SK-N-SH (cell line): ENCODE data around the gene TOPBP1. TPM values are rescaled to one million over a fixed set of nuclear protein-coding genes. Genes with fewer than 3 reads are reported as not detected.

ENCODE experiments used
- CTCF ChIA-PET: fragments of 300-600, 350-600 bp; formaldehyde crosslinking; extraction: SDS; loops from one replicate; lab custom pipeline; 2021; lab: Yijun Ruan, JAX
- POLR2A ChIA-PET: fragments of 350-600 bp; sonication (Branson Sonifier 250); formaldehyde crosslinking; extraction: SDS; loops from one replicate; lab custom pipeline; 2020; ENCODE audit warnings: antibody characterized with exemption, inconsistent platforms; lab: Yijun Ruan, JAX
- DNase-seq: peaks from one replicate; pipeline ENCODE4 v3.0.0; 2012
- H2AFZ ChIP-seq: fragments of 200-600 bp; sonication (generic); 2 replicates; pipeline ENCODE4 v1.8.1; 2016; ENCODE audit warnings: antibody characterized with exemption, mild to moderate bottlenecking, low read depth
- H3F3A ChIP-seq: fragments of 200-600 bp; sonication (generic); replicated peaks from 2 replicates; pipeline ENCODE3; 2016; ENCODE audit warnings: antibody characterized with exemption, mild to moderate bottlenecking; ENCODE audit not compliant: insufficient read depth
- H3K27ac ChIP-seq, 2 experiments: fragments of 200-500 bp in 1 of 2; fragments of 200-600 bp in 1 of 2; sonication (Bioruptor generic) in 1 of 2; sonication (generic), shearing (Covaris generic) in 1 of 2; 2 replicates each; pipeline versions ENCODE4 v1.5.1 to v1.6.1; 2014 to 2016; ENCODE audit warnings: low read depth in 2 of 2, inconsistent platforms in 1 of 2, low read length in 1 of 2, mild to moderate bottlenecking in 1 of 2, mixed read lengths in 1 of 2
- H3K27me3 ChIP-seq: fragments of 200-600 bp; sonication (generic), shearing (Covaris generic); 2 replicates; pipeline ENCODE4 v1.6.1; 2016; ENCODE audit warnings: mixed run types; ENCODE audit not compliant: insufficient read depth
- H3K36me3 ChIP-seq, 2 experiments: fragments of 200-500 bp in 1 of 2; fragments of 200-600 bp in 1 of 2; sonication (Bioruptor generic) in 1 of 2; sonication (generic) in 1 of 2; replicated peaks in 1 of 2; 2 replicates each; pipeline versions ENCODE3 to v1.5.1; 2014 to 2016; ENCODE audit warnings: low read length in 1 of 2, mild to moderate bottlenecking in 1 of 2; ENCODE audit not compliant: insufficient read depth in 2 of 2, control insufficient read depth in 1 of 2
- H3K4me1 ChIP-seq, 2 experiments: fragments of 200-500 bp in 1 of 2; fragments of 200-600 bp in 1 of 2; sonication (Bioruptor generic) in 1 of 2; sonication (generic), shearing (Covaris generic) in 1 of 2; 2 replicates each; pipeline versions ENCODE4 v1.5.1 to v1.6.1; 2014 to 2016; ENCODE audit warnings: low read depth in 1 of 2, low read length in 1 of 2, mixed run types in 1 of 2; ENCODE audit not compliant: insufficient read depth in 2 of 2, control insufficient read depth in 1 of 2
- H3K4me2 ChIP-seq: fragments of 200-600 bp; sonication (generic), shearing (Covaris generic); 2 replicates; pipeline ENCODE4 v1.6.1; 2017; ENCODE audit warnings: mixed run types
- H3K4me3 ChIP-seq, 2 experiments: fragments of 200-500 bp in 1 of 2; fragments of 200-600 bp in 1 of 2; sonication (Bioruptor generic) in 1 of 2; sonication (generic), shearing (Covaris generic) in 1 of 2; 2 replicates each; pipeline versions ENCODE4 v1.5.1 to v1.8.1; 2014 to 2016; ENCODE audit warnings: low read depth in 2 of 2, inconsistent platforms in 1 of 2, low read length in 1 of 2, mild to moderate bottlenecking in 1 of 2, mixed read lengths in 1 of 2, moderate library complexity in 1 of 2
- H3K79me2 ChIP-seq: fragments of 200-600 bp; sonication (generic); 2 replicates; pipeline ENCODE4 v1.8.1; 2017; ENCODE audit warnings: mild to moderate bottlenecking; ENCODE audit not compliant: insufficient read depth
- H3K9ac ChIP-seq: fragments of 200-600 bp; sonication (generic); 2 replicates; pipeline ENCODE4 v1.6.1; 2017; ENCODE audit warnings: mixed run types
- H3K9me2 ChIP-seq: fragments of 200-600 bp; sonication (generic); 2 replicates; pipeline ENCODE4 v1.6.1; 2017; ENCODE audit warnings: mixed run types
- H3K9me3 ChIP-seq: fragments of 200-600 bp; sonication (generic); 2 replicates; pipeline ENCODE4 v1.6.1; 2017; ENCODE audit warnings: mixed run types, mild to moderate bottlenecking, moderate library complexity
- H4K20me1 ChIP-seq: fragments of 200-600 bp; sonication (generic); 2 replicates; pipeline ENCODE4 v1.6.1; 2017; ENCODE audit warnings: mild to moderate bottlenecking, mixed run types; ENCODE audit not compliant: insufficient read depth
- CHD2 ChIP-seq: fragments of 150-350 bp; IDR thresholded peaks from 2 replicates; pipeline ENCODE4 v1.6.1; 2018; ENCODE audit warnings: low read length; ENCODE audit not compliant: partially characterized antibody
- FOXJ3 ChIP-seq: sonication (generic); formaldehyde crosslinking; IDR thresholded peaks from 2 replicates; pipeline ENCODE4 v1.5.1; 2020; ENCODE audit warnings: mild to moderate bottlenecking, missing genetic modification reagents
- GABPA ChIP-seq: IDR thresholded peaks from 2 replicates; pipeline ENCODE4 v1.4.0; 2012; ENCODE audit warnings: low read depth, mild to moderate bottlenecking
- GATA2 ChIP-seq: sonication (generic); formaldehyde crosslinking; IDR thresholded peaks from 2 replicates; pipeline ENCODE4 v1.5.0; 2020; ENCODE audit warnings: mild to moderate bottlenecking, missing genetic modification reagents
- JUND ChIP-seq: IDR thresholded peaks from 2 replicates; pipeline ENCODE4 v1.4.0; 2012
- MEF2A ChIP-seq: IDR thresholded peaks from 2 replicates; pipeline ENCODE4 v1.4.0; 2012; ENCODE audit warnings: low read depth, borderline replicate concordance
- NRF1 ChIP-seq: IDR thresholded peaks from 2 replicates; pipeline ENCODE4 v1.6.1; 2012; ENCODE audit warnings: low read depth, mild to moderate bottlenecking, low read length
- POLR2AphosphoS5 ChIP-seq: IDR thresholded peaks from 2 replicates; pipeline ENCODE4 v1.6.1; 2012; ENCODE audit warnings: low read depth, low read length
- RCOR1 ChIP-seq: fragments of 150-350 bp; IDR thresholded peaks from 2 replicates; pipeline ENCODE4 v1.6.1; 2017; ENCODE audit warnings: antibody characterized with exemption, low read length
- RXRA ChIP-seq: IDR thresholded peaks from 2 replicates; pipeline ENCODE4 v1.4.0; 2012; ENCODE audit warnings: low read depth, mild to moderate bottlenecking, borderline replicate concordance
- TAF1 ChIP-seq: IDR thresholded peaks from 2 replicates; pipeline ENCODE4 v1.6.1; 2012; ENCODE audit warnings: low read depth, mild to moderate bottlenecking, low read length, moderate library complexity, borderline replicate concordance
- TCF12 ChIP-seq: IDR thresholded peaks from 2 replicates; pipeline ENCODE4 v1.4.0; 2012
- TEAD4 ChIP-seq: IDR thresholded peaks from 2 replicates; pipeline ENCODE4 v1.4.0; 2012; ENCODE audit warnings: mild to moderate bottlenecking, borderline replicate concordance; ENCODE audit not compliant: insufficient read depth
- YY1 ChIP-seq: IDR thresholded peaks from 2 replicates; pipeline ENCODE4 v1.4.0; 2012; ENCODE audit warnings: low read depth, mild to moderate bottlenecking
- WGBS: methylation state at CpG from one replicate; pipeline ENCODE4 v1.1.6; 2017; ENCODE audit warnings: low lambda C conversion rate; 5-methylcytosine and 5-hydroxymethylcytosine counted together
- polyA plus RNA-seq, 3 experiments: library from polyadenylated mRNA; depleted of rRNA; stranded (reverse); fragments of >200 nt; gene quantifications; 2 replicates each; pipeline ENCODE4 v1.2.3, GENCODE V29; 2012
- TF ChIP-seq, protein P1 (sequence below): fragments of 150-350 bp; IDR thresholded peaks from 2 replicates; pipeline ENCODE4 v1.6.1; 2016; ENCODE audit warnings: mild to moderate bottlenecking, low read depth, low read length
- TF ChIP-seq, protein P2 (sequence below): IDR thresholded peaks from 2 replicates; pipeline ENCODE4 v1.6.1; 2012; ENCODE audit warnings: mild to moderate bottlenecking, low read depth, low read length, moderate library complexity
- TF ChIP-seq, protein P3 (sequence below): IDR thresholded peaks from 2 replicates; pipeline ENCODE4 v1.4.0; 2012; ENCODE audit warnings: low read depth, borderline replicate concordance
- TF ChIP-seq, protein P4 (sequence below): IDR thresholded peaks from 2 replicates; pipeline ENCODE4 v1.4.0; 2012; ENCODE audit warnings: low read depth, borderline replicate concordance
- TF ChIP-seq, protein P5 (sequence below): fragments of 200-600 bp; sonication (generic); IDR thresholded peaks from 2 replicates; pipeline ENCODE4 v1.6.1; 2017; ENCODE audit warnings: antibody characterized with exemption, mild to moderate bottlenecking, moderate library complexity

TOPBP1 gene
- polyA plus RNA-seq, 1 of the 3 experiments (the other 2 are of a cell fraction) = 15.7 TPM

DNA sequence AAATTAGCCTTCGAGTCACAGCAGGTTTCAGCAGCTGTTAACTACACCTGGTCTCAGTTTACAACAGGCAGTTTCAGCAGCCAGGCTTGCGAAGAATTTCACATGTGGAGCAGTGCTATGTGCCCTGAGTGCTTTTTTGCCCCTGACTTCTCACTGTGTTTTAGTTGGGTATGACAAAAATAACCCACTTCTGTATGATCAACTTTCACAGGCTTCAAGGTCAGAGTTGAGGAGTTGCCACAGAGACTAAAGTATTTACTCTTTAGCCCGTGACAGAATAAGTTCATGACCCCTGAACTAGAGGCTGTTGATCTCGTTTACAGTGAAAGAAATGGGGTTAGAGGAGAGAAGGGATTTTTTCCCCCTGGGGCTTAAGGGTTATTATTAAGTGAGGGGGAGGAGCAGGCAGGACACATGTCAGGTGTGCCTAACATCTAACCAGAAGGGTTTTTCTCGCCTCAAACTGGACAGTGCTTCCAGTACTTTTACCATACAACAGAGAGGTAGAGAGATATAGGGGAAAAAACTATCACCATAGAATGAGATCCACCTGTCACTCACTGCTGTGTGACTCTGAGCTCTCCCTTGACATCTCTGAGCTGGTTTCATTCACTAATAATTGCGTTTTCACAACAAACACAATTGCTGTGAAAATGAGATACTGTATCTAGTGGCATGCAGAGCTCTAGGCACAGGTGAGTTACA lies 14.0 kb upstream of the TOPBP1 start:
- TF ChIP-seq TAF1 (no peak), NRF1 (no peak), GABPA (no peak), GATA2 (CRISPR knock-in tag) (no peak), JUND (no peak), MEF2A (no peak), TEAD4 (no peak), YY1 (no peak), CHD2 (no peak), RCOR1 (no peak), RXRA (no peak), POLR2AphosphoS5 (no peak), FOXJ3 (CRISPR knock-in tag) (no peak), TCF12 (no peak)
- TF ChIP-seq, protein P1, sequence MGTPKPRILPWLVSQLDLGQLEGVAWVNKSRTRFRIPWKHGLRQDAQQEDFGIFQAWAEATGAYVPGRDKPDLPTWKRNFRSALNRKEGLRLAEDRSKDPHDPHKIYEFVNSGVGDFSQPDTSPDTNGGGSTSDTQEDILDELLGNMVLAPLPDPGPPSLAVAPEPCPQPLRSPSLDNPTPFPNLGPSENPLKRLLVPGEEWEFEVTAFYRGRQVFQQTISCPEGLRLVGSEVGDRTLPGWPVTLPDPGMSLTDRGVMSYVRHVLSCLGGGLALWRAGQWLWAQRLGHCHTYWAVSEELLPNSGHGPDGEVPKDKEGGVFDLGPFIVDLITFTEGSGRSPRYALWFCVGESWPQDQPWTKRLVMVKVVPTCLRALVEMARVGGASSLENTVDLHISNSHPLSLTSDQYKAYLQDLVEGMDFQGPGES = no peak
- TF ChIP-seq, protein P2, sequence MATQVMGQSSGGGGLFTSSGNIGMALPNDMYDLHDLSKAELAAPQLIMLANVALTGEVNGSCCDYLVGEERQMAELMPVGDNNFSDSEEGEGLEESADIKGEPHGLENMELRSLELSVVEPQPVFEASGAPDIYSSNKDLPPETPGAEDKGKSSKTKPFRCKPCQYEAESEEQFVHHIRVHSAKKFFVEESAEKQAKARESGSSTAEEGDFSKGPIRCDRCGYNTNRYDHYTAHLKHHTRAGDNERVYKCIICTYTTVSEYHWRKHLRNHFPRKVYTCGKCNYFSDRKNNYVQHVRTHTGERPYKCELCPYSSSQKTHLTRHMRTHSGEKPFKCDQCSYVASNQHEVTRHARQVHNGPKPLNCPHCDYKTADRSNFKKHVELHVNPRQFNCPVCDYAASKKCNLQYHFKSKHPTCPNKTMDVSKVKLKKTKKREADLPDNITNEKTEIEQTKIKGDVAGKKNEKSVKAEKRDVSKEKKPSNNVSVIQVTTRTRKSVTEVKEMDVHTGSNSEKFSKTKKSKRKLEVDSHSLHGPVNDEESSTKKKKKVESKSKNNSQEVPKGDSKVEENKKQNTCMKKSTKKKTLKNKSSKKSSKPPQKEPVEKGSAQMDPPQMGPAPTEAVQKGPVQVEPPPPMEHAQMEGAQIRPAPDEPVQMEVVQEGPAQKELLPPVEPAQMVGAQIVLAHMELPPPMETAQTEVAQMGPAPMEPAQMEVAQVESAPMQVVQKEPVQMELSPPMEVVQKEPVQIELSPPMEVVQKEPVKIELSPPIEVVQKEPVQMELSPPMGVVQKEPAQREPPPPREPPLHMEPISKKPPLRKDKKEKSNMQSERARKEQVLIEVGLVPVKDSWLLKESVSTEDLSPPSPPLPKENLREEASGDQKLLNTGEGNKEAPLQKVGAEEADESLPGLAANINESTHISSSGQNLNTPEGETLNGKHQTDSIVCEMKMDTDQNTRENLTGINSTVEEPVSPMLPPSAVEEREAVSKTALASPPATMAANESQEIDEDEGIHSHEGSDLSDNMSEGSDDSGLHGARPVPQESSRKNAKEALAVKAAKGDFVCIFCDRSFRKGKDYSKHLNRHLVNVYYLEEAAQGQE = no peak
- TF ChIP-seq, protein P3, sequence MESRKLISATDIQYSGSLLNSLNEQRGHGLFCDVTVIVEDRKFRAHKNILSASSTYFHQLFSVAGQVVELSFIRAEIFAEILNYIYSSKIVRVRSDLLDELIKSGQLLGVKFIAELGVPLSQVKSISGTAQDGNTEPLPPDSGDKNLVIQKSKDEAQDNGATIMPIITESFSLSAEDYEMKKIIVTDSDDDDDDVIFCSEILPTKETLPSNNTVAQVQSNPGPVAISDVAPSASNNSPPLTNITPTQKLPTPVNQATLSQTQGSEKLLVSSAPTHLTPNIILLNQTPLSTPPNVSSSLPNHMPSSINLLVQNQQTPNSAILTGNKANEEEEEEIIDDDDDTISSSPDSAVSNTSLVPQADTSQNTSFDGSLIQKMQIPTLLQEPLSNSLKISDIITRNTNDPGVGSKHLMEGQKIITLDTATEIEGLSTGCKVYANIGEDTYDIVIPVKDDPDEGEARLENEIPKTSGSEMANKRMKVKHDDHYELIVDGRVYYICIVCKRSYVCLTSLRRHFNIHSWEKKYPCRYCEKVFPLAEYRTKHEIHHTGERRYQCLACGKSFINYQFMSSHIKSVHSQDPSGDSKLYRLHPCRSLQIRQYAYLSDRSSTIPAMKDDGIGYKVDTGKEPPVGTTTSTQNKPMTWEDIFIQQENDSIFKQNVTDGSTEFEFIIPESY = no peak
- TF ChIP-seq, protein P4, sequence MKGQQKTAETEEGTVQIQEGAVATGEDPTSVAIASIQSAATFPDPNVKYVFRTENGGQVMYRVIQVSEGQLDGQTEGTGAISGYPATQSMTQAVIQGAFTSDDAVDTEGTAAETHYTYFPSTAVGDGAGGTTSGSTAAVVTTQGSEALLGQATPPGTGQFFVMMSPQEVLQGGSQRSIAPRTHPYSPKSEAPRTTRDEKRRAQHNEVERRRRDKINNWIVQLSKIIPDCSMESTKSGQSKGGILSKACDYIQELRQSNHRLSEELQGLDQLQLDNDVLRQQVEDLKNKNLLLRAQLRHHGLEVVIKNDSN = no peak
- TF ChIP-seq, protein P5, sequence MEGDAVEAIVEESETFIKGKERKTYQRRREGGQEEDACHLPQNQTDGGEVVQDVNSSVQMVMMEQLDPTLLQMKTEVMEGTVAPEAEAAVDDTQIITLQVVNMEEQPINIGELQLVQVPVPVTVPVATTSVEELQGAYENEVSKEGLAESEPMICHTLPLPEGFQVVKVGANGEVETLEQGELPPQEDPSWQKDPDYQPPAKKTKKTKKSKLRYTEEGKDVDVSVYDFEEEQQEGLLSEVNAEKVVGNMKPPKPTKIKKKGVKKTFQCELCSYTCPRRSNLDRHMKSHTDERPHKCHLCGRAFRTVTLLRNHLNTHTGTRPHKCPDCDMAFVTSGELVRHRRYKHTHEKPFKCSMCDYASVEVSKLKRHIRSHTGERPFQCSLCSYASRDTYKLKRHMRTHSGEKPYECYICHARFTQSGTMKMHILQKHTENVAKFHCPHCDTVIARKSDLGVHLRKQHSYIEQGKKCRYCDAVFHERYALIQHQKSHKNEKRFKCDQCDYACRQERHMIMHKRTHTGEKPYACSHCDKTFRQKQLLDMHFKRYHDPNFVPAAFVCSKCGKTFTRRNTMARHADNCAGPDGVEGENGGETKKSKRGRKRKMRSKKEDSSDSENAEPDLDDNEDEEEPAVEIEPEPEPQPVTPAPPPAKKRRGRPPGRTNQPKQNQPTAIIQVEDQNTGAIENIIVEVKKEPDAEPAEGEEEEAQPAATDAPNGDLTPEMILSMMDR = no peak
- TF ChIP-seq, all 33 proteins: peak for 0
- H3K27me3 ChIP-seq = peaks cover 25% of the 10 kb centered on the region; the same call in 1 of the 2 replicates
- no peak for DNase-seq
- no peaks in the 10 kb centered on the region for H3F3A ChIP-seq
- H2AFZ ChIP-seq = no peak overlapping the region
- 38% methylated on average over 6 of the region's 6 CpGs for WGBS
- H3K4me3 ChIP-seq = no peak overlapping the region
- no peaks in the 10 kb centered on the region for H4K20me1 ChIP-seq
- H3K27ac ChIP-seq = no peak overlapping the region
- POLR2A ChIA-PET = no interaction called here
- no peaks in the 10 kb centered on the region for H3K9me2 ChIP-seq
- H3K4me1 ChIP-seq = peaks cover 0 to 4% of the 10 kb centered on the region in 2 experiments; a peak in 1 of 4 replicates
- no peaks in the 10 kb centered on the region for H3K79me2 ChIP-seq
- no peak overlapping the region for H3K9ac ChIP-seq
- H3K9me3 ChIP-seq = no peaks in the 10 kb centered on the region
- CTCF ChIA-PET = interaction anchor here (0.8 to 1.8 kb wide), 4 partner anchors 11 to 48 kb away, joined by 3 to 7 read pairs (median 4); no protein-coding TSS in a partner anchor
- no peak overlapping the region for H3K4me2 ChIP-seq
- H3K36me3 ChIP-seq = no peaks in the 10 kb centered on the region
